H9 (cell line): ENCODE data around the gene TRIM38. TPM values are rescaled to one million over a fixed set of nuclear protein-coding genes. Genes with fewer than 3 reads are reported as not detected.

Experiments
- DNase-seq: peaks from one replicate; pipeline ENCODE4 v3.0.0-alpha.2; 2017
- H2AFZ ChIP-seq: one replicate; pipeline ENCODE4 v1.6.1; 2013; ENCODE audit warnings: mild to moderate bottlenecking, low read length, control low read depth, moderate library complexity
- H2AK5ac ChIP-seq: 2 replicates; pipeline ENCODE4 v1.6.1; 2013; ENCODE audit warnings: low read length, control low read depth, mixed read lengths; ENCODE audit not compliant: insufficient read length
- H2BK120ac ChIP-seq: one replicate; pipeline ENCODE4 v1.6.1; 2013; ENCODE audit warnings: low read depth, mild to moderate bottlenecking, low read length, control low read depth, inconsistent platforms; ENCODE audit not compliant: poor library complexity, severe bottlenecking
- H2BK12ac ChIP-seq: 2 replicates; pipeline ENCODE4 v1.6.1; 2013; ENCODE audit warnings: low read length, control low read depth, mixed read lengths, low read depth; ENCODE audit not compliant: insufficient read length
- H2BK15ac ChIP-seq: 2 replicates; pipeline ENCODE4 v1.6.1; 2013; ENCODE audit warnings: low read depth, low read length, control low read depth
- H2BK20ac ChIP-seq: one replicate; pipeline ENCODE4 v1.6.1; 2013; ENCODE audit warnings: low read depth, mild to moderate bottlenecking, low read length, control low read depth, inconsistent platforms; ENCODE audit not compliant: poor library complexity, severe bottlenecking
- H2BK5ac ChIP-seq: 2 replicates; pipeline ENCODE4 v1.6.1; 2013; ENCODE audit warnings: low read length, control low read depth, mixed read lengths; ENCODE audit not compliant: insufficient read length
- H3K14ac ChIP-seq: 2 replicates; pipeline ENCODE4 v1.6.1; 2013; ENCODE audit warnings: low read length, control low read depth; ENCODE audit not compliant: insufficient read depth
- H3K18ac ChIP-seq: 2 replicates; pipeline ENCODE4 v1.6.1; 2013; ENCODE audit warnings: low read depth, mild to moderate bottlenecking, mixed read lengths, low read length, control low read depth; ENCODE audit not compliant: insufficient read length
- H3K23ac ChIP-seq: 2 replicates; pipeline ENCODE4 v1.6.1; 2013; ENCODE audit warnings: low read length, control low read depth, mixed read lengths, low read depth; ENCODE audit not compliant: insufficient read length
- H3K23me2 ChIP-seq: 2 replicates; pipeline ENCODE4 v1.6.1; 2013; ENCODE audit warnings: low read depth, mild to moderate bottlenecking, mixed read lengths, low read length, control low read depth; ENCODE audit not compliant: insufficient read length, poor library complexity, severe bottlenecking
- H3K27ac ChIP-seq: 2 replicates; pipeline ENCODE4 v1.5.1; 2013; ENCODE audit warnings: low read length, control low read depth, mixed read lengths, low read depth; ENCODE audit not compliant: insufficient read length
- H3K27me3 ChIP-seq: 2 replicates; pipeline ENCODE4 v1.6.1; 2013; ENCODE audit warnings: low read length, control low read depth, inconsistent platforms; ENCODE audit not compliant: insufficient read depth
- H3K4ac ChIP-seq: 2 replicates; pipeline ENCODE4 v1.6.1; 2013; ENCODE audit warnings: low read depth, mild to moderate bottlenecking, control low read depth, inconsistent platforms, low read length, moderate library complexity
- H3K4me1 ChIP-seq: 2 replicates; pipeline ENCODE4 v1.6.1; 2013; ENCODE audit warnings: low read length, control low read depth, inconsistent platforms; ENCODE audit not compliant: insufficient read depth
- H3K4me2 ChIP-seq: 2 replicates; pipeline ENCODE4 v1.6.1; 2013; ENCODE audit warnings: low read length, control low read depth, mixed read lengths; ENCODE audit not compliant: insufficient read length, insufficient read depth
- H3K56ac ChIP-seq: 2 replicates; pipeline ENCODE4 v1.6.1; 2013; ENCODE audit warnings: low read depth, mild to moderate bottlenecking, mixed read lengths, low read length, control low read depth; ENCODE audit not compliant: insufficient read length
- H3K79me1 ChIP-seq: 2 replicates; pipeline ENCODE4 v1.6.1; 2013; ENCODE audit warnings: low read depth, mild to moderate bottlenecking, moderate library complexity, low read length, control low read depth, inconsistent platforms; ENCODE audit not compliant: insufficient read depth, poor library complexity, severe bottlenecking
- H3K79me2 ChIP-seq: 2 replicates; pipeline ENCODE4 v1.6.1; 2013; ENCODE audit warnings: low read length, control low read depth, inconsistent platforms; ENCODE audit not compliant: insufficient read depth
- H3K9ac ChIP-seq: 2 replicates; pipeline ENCODE4 v1.6.1; 2013; ENCODE audit warnings: low read length, control low read depth, mixed read lengths; ENCODE audit not compliant: insufficient read length; ENCODE audit errors: extremely low read depth
- H3K9me3 ChIP-seq: one replicate; pipeline ENCODE4 v1.6.1; 2013; ENCODE audit warnings: low read depth, low read length, inconsistent platforms; ENCODE audit not compliant: control insufficient read depth
- H3T11ph ChIP-seq: one replicate; pipeline ENCODE4 v1.6.1; 2013; ENCODE audit warnings: mild to moderate bottlenecking, low read length, control low read depth, inconsistent platforms
- H4K20me1 ChIP-seq: one replicate; pipeline ENCODE4 v1.6.1; 2013; ENCODE audit not compliant: control insufficient read depth, insufficient read length, insufficient read depth
- H4K5ac ChIP-seq: 2 replicates; pipeline ENCODE4 v1.6.1; 2013; ENCODE audit warnings: low read depth, mild to moderate bottlenecking, mixed read lengths, low read length, control low read depth; ENCODE audit not compliant: insufficient read length
- H4K8ac ChIP-seq: replicated peaks from 2 replicates; pipeline ENCODE4 v1.6.1; 2013; ENCODE audit warnings: low read length, control low read depth, mixed read lengths, low read depth; ENCODE audit not compliant: insufficient read length
- H4K91ac ChIP-seq: 2 replicates; pipeline ENCODE4 v1.6.1; 2013; ENCODE audit warnings: low read depth, mild to moderate bottlenecking, moderate library complexity, mixed read lengths, low read length, control low read depth; ENCODE audit not compliant: insufficient read length
- H3K27ac Mint-ChIP-seq, 3 experiments: 2 replicates in 2 of 3; 3 replicates in 1 of 3; pipeline ENCODE4 v1.8.0; 2020 to 2021; ENCODE audit warnings: mixed read lengths in 3 of 3, mild to moderate bottlenecking in 1 of 3, moderate library complexity in 1 of 3
- H3K27me3 Mint-ChIP-seq: 2 replicates; pipeline ENCODE4 v1.8.0; 2021; ENCODE audit warnings: low read depth, mild to moderate bottlenecking, moderate library complexity, mixed read lengths
- H3K36me3 Mint-ChIP-seq, 3 experiments: 2 replicates in 2 of 3; 3 replicates in 1 of 3; pipeline ENCODE4 v1.8.0; 2020 to 2021; ENCODE audit warnings: low read depth in 3 of 3, mixed read lengths in 3 of 3; ENCODE audit not compliant: insufficient read depth in 1 of 3
- H3K4me1 Mint-ChIP-seq, 2 experiments: 2 replicates each; pipeline ENCODE4 v1.8.0; 2020; ENCODE audit warnings: mixed read lengths in 2 of 2
- H3K4me3 Mint-ChIP-seq, 2 experiments: 2 replicates in 1 of 2; 3 replicates in 1 of 2; pipeline ENCODE4 v1.8.0; 2020 to 2021; ENCODE audit warnings: mild to moderate bottlenecking in 2 of 2, mixed read lengths in 2 of 2, moderate library complexity in 1 of 2
- H3K9me3 Mint-ChIP-seq, 2 experiments: 2 replicates in 1 of 2; 3 replicates in 1 of 2; pipeline ENCODE4 v1.8.0; 2020; ENCODE audit warnings: mild to moderate bottlenecking in 2 of 2, mixed read lengths in 2 of 2, moderate library complexity in 1 of 2
- CTCF ChIP-seq: fragments of 200-600 bp; sonication (generic); conservative IDR thresholded peaks from 3 replicates; pipeline ENCODE4 v1.8.0; 2021; ENCODE audit warnings: antibody characterized with exemption, mild to moderate bottlenecking
- WGBS: extraction: QIAGEN DNeasy Blood & Tissue Kit; methylation state at CpG from one replicate; pipeline ENCODE4 v1.1.7; 2013; ENCODE audit warnings: missing lambda C conversion rate, low lambda C conversion rate, mixed read lengths; ENCODE audit not compliant: insufficient read length; ENCODE audit errors: extremely low coverage; 5-methylcytosine and 5-hydroxymethylcytosine counted together
- total RNA-seq: library from RNA; stranded (reverse); gene quantifications from 2 replicates; pipeline ENCODE4 v1.2.1, GENCODE V29; 2021

The TRIM38 gene
- total RNA-seq, 1 experiment from 2014 or later: 0.61 TPM

- Histone ChIP-seq H3K18ac (no peak overlapping the region), H4K8ac (no peak overlapping the region), H3T11ph (peak overlapping the region; percentile 29), H4K91ac (no peak overlapping the region), H3K4me2 (peak overlapping the region; percentile 94), H2BK15ac (no peak overlapping the region), H3K4ac (no peak overlapping the region), H2BK120ac (no peak overlapping the region), H2BK20ac (no peak overlapping the region), H3K27me3 (no peaks in the 10 kb centered on the region), H3K56ac (no peak overlapping the region), H2AK5ac (no peak overlapping the region), H3K14ac (no peak overlapping the region), H3K4me1 (no peaks in the 10 kb centered on the region), H2BK5ac (no peak overlapping the region), H3K79me1 (no peaks in the 10 kb centered on the region), H3K9me3 (no peaks in the 10 kb centered on the region), H2BK12ac (no peak overlapping the region), H3K23me2 (peaks cover 24% of the 10 kb centered on the region), H2AFZ (no peak overlapping the region), H4K5ac (no peak overlapping the region), H3K9ac (no peak overlapping the region), H3K23ac (no peak overlapping the region), H4K20me1 (no peaks in the 10 kb centered on the region), H3K27ac (peak overlapping the region; percentile 52), H3K79me2 (no peaks in the 10 kb centered on the region)
- no peak for TF ChIP-seq CTCF
- H3K36me3 Mint-ChIP-seq: no peaks in the 10 kb centered on the region
- H3K4me3 Mint-ChIP-seq: peak overlapping the region in 1 of 2 experiments; percentile 95; a peak in 3 of 5 replicates
- peak overlapping the region; percentile 82 to 99 (median 98) for H3K27ac Mint-ChIP-seq
- no CpG with 5 or more reads among the region's 2 CpGs for WGBS
- H3K9me3 Mint-ChIP-seq: no peaks in the 10 kb centered on the region
- H3K4me1 Mint-ChIP-seq: peaks cover 32 to 40% of the 10 kb centered on the region in 2 experiments
- H3K27me3 Mint-ChIP-seq: no peaks in the 10 kb centered on the region; the same call in none of the 2 replicates
- DNase-seq: no peak
Observed at GRCh38 chr6:26034905-26035304, 72.3 kb downstream of the TRIM38 start.

Other genes with a start within 250 kb of the TRIM38 start
- gene SLC17A4, start 208.1 kb upstream of the TRIM38 start, total RNA-seq: not detected in 2 replicates
- gene SLC17A1, start 130.8 kb upstream of the TRIM38 start, total RNA-seq: not detected in 2 replicates
- not detected in 2 replicates for gene SLC17A3, start 88.6 kb upstream of the TRIM38 start, total RNA-seq
- not detected in 2 replicates for gene SLC17A2, start 32.1 kb upstream of the TRIM38 start, total RNA-seq
- 0.29 and 0.98 TPM in 2 replicates for gene HFE, start 124.6 kb downstream of the TRIM38 start, total RNA-seq